Tibial nerve (tissue), 4 donors: ENCODE results near the gene SCAF1. TPM values are rescaled to one million over a fixed set of nuclear protein-coding genes. Genes with fewer than 3 reads are reported as not detected.
"Not testable (repeated sequence)": the region's sequence is repeated elsewhere in the genome, so short reads cannot be mapped to it uniquely, and the experiment has no call there.

Experiments
- DNase-seq, 2 donors: peaks; one replicate each; pipeline ENCODE4 v3.0.0-alpha.2; 2019; ENCODE audit warnings: low spot score in 2 of 2
- H3K27ac ChIP-seq, 4 donors: fragments of 200-600 bp; sonication (generic) in 3 of 4; one replicate each; pipeline ENCODE4 v1.5.1; 2017 to 2019; ENCODE audit warnings: mild to moderate bottlenecking in 1 of 4
- H3K27me3 ChIP-seq, 2 donors: fragments of 200-600 bp; sonication (generic) in 1 of 2; one replicate each; pipeline versions ENCODE4 v1.5.1 to v1.6.0; 2017 to 2019
- H3K36me3 ChIP-seq, 3 donors: fragments of 200-600 bp; sonication (generic); one replicate each; pipeline ENCODE4 v1.5.1; 2018 to 2019
- H3K4me1 ChIP-seq, 4 donors: fragments of 200-600 bp; sonication (generic) in 3 of 4; one replicate each; pipeline ENCODE4 v1.5.1; 2017 to 2019
- H3K4me3 ChIP-seq, 4 donors: fragments of 200-600 bp; sonication (generic) in 3 of 4; one replicate each; pipeline ENCODE4 v1.5.1; 2017 to 2019; ENCODE audit warnings: mild to moderate bottlenecking in 1 of 4, moderate library complexity in 1 of 4
- H3K9me3 ChIP-seq, 4 donors: fragments of 200-600 bp; sonication (generic) in 3 of 4; one replicate each; pipeline ENCODE4 v1.5.1; 2017 to 2019
- CTCF ChIP-seq, 5 experiments: fragments of 200-600 bp in 3 of 5; fragments of 450-650 bp in 2 of 5; sonication (generic) in 3 of 5; IDR thresholded peaks; one replicate each; pipeline ENCODE4 v1.5.1; 2016 to 2019; ENCODE audit warnings: antibody characterized with exemption in 5 of 5, mild to moderate bottlenecking in 3 of 5, moderate library complexity in 2 of 5
- EP300 ChIP-seq, 2 donors: sonication (generic); formaldehyde crosslinking; IDR thresholded peaks; one replicate each; pipeline ENCODE4 v1.6.1; 2017; ENCODE audit warnings: antibody characterized with exemption in 2 of 2, mild to moderate bottlenecking in 1 of 2
- POLR2A ChIP-seq, 2 donors: fragments of 450-650 bp; IDR thresholded peaks; one replicate each; pipeline ENCODE4 v1.6.1; 2017; ENCODE audit warnings: antibody characterized with exemption in 2 of 2, mild to moderate bottlenecking in 2 of 2, moderate library complexity in 2 of 2
- WGBS, 2 donors: methylation state at CpG; one replicate each; pipeline ENCODE4 v1.1.5; 2018; 5-methylcytosine and 5-hydroxymethylcytosine counted together
- total RNA-seq, 4 donors: library from RNA; depleted of rRNA; stranded (reverse); fragments of >200 nt; gene quantifications; one replicate each; pipeline ENCODE4 v1.1.0, GENCODE V29; 2016

The SCAF1 gene
- total RNA-seq, 4 donors from 2014 or later = 20.1 to 53.7 (median 31.1) TPM

GRCh38 chr19:49631014-49631588 is 10.9 kb upstream of the SCAF1 start:
- TF ChIP-seq CTCF (IDR thresholded peaks at IDR 0.05) (no peak), EP300 (IDR thresholded peaks at IDR 0.05) (no peak), POLR2A (IDR thresholded peaks at IDR 0.05) (no peak)
- no peaks in the 10 kb centered on the region for H3K9me3 ChIP-seq
- peak overlapping the region in 1 of 4 donors; percentile 51 for H3K27ac ChIP-seq
- no peak overlapping the region for H3K4me3 ChIP-seq
- WGBS, 2 donors = 42 to 56% methylated on average over 9 of the region's 9 CpGs
- H3K27me3 ChIP-seq = no peaks in the 10 kb centered on the region
- no peak for DNase-seq
- H3K36me3 ChIP-seq = peaks cover 0 to 40% (median 0%) of the 10 kb centered on the region in 3 donors
- H3K4me1 ChIP-seq = peaks cover 0 to 44% (median 11%) of the 10 kb centered on the region in 4 donors

GRCh38 chr19:49631610-49632192 is 10.3 kb upstream of the SCAF1 start:
- H3K9me3 ChIP-seq = no peaks in the 10 kb centered on the region
- no peak overlapping the region for H3K27ac ChIP-seq

GRCh38 chr19:49632576-49632975 is 9.4 kb upstream of the SCAF1 start:
- Histone ChIP-seq H3K4me3 (no peak overlapping the region), H3K27ac (peak overlapping the region in 2 of 4 donors; percentile 21 to 42), H3K36me3 (peaks cover 0 to 35% (median 0%) of the 10 kb centered on the region in 3 donors), H3K27me3 (no peaks in the 10 kb centered on the region), H3K9me3 (no peaks in the 10 kb centered on the region), H3K4me1 (peaks cover 0 to 57% (median 15%) of the 10 kb centered on the region in 4 donors)
- TF ChIP-seq EP300 (IDR thresholded peaks at IDR 0.05) = no peak
- TF ChIP-seq POLR2A (IDR thresholded peaks at IDR 0.05) = no peak
- TF ChIP-seq CTCF (IDR thresholded peaks at IDR 0.05) = no peak
- no peak for DNase-seq
- 90 to 96% methylated on average over 5 of the region's 5 CpGs for WGBS, 2 donors

More at GRCh38 chr19:49631610-49632192, 10.3 kb upstream of the SCAF1 start:
- Histone ChIP-seq H3K36me3 (peaks cover 0 to 40% (median 0%) of the 10 kb centered on the region in 3 donors), H3K4me3 (no peak overlapping the region), H3K27me3 (no peaks in the 10 kb centered on the region), H3K4me1 (peaks cover 0 to 50% (median 11%) of the 10 kb centered on the region in 4 donors)
- WGBS, 2 donors = 85 to 92% methylated on average over 19 of the region's 19 CpGs
- TF ChIP-seq POLR2A (IDR thresholded peaks at IDR 0.05) (no peak), CTCF (IDR thresholded peaks at IDR 0.05) (no peak), EP300 (IDR thresholded peaks at IDR 0.05) (no peak)
- no peak for DNase-seq

GRCh38 chr19:49633273-49633672 is 8.7 kb upstream of the SCAF1 start:
- H3K9me3 ChIP-seq, H3K27me3 ChIP-seq, H3K4me3 ChIP-seq, DNase-seq: not testable (repeated sequence)
- 67 to 72% methylated on average over 6 to 9 of the region's 9 CpGs for WGBS, 2 donors
- H3K36me3 ChIP-seq = peaks cover 0 to 28% (median 0%) of the 10 kb centered on the region in 3 donors
- H3K27ac ChIP-seq = peak overlapping the region in 2 of 4 donors; percentile 21 to 42
- H3K4me1 ChIP-seq = peaks cover 0 to 64% (median 20%) of the 10 kb centered on the region in 4 donors
- TF ChIP-seq EP300 (IDR thresholded peaks at IDR 0.05) = peak in 1 of 2 donors; percentile 53

DNA sequence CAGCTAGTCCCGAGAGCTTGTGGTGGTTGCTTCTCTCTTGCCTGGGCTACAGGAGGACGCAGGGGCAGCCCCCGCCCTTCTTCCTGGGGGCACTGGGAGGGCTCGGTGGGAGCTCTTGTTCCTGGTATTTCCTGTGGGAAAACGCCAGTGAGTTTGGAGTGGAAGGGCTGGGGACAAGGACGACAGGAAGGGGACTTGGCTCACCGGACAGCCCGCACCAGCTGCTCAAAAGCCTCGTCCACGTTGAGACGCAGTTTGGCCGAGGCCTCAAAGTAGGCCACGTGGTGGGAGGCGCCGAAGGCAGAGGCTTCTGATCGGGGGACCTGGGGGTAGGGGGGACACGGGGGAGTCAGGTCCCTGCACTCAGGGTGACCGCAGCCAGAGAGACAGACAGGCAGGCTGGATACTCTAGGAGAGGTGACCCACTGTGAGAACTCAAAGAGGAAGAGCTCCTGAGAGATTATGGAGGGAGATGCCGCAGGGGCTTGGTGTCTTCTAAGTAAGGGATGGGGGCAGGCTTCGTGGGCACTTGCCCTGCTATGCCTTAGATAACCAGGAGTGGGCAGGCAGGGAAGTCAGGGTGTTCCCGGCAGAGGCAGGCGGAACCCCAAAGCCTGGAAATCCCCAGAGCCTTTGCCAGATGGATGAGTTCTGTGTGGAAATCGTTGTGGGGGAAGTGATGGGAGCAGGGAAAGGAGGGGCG is 6.3 kb upstream of the SCAF1 start:
- TF ChIP-seq POLR2A (IDR thresholded peaks at IDR 0.05) = no peak
- no peaks in the 10 kb centered on the region for H3K9me3 ChIP-seq
- peaks cover 0 to 24% (median 0%) of the 10 kb centered on the region in 3 donors for H3K36me3 ChIP-seq
- DNase-seq = no peak
- H3K4me1 ChIP-seq = peaks cover 0 to 60% (median 22%) of the 10 kb centered on the region in 4 donors
- H3K4me3 ChIP-seq = no peak overlapping the region
- no peaks in the 10 kb centered on the region for H3K27me3 ChIP-seq
- 49 to 50% methylated on average over 19 to 20 of the region's 24 CpGs for WGBS, 2 donors
- H3K27ac ChIP-seq = peak overlapping the region; percentile 7 to 100 (median 78)
